Activated CD4-positive, alpha-beta T cell treated with anti-CD3 and anti-CD28 coated beads, Interleukin-2, amount 50 U/mL, for 16 hours (primary cell): ENCODE measurements around the gene KLHL14.
"Not testable (repeated sequence)": the region's sequence is repeated elsewhere in the genome, so short reads cannot be mapped to it uniquely, and the experiment has no call there.

Source experiments
- DNase-seq: peaks from one replicate; pipeline ENCODE4 v3.0.0-alpha.2; 2020

The KLHL14 gene

GRCh38 chr18:32714571-32715148, 58.2 kb downstream of the KLHL14 start:
- peak; percentile 53 for DNase-seq

GRCh38 chr18:32712860-32713259, 60.0 kb downstream of the KLHL14 start:
- no peak for DNase-seq

GRCh38 chr18:32711862-32712261, 61.0 kb downstream of the KLHL14 start:
- DNase-seq, result no peak

GRCh38 chr18:32707586-32707985, 65.2 kb downstream of the KLHL14 start:
- DNase-seq, result no peak

GRCh38 chr18:32707147-32707546, 65.7 kb downstream of the KLHL14 start:
- DNase-seq, result no peak

GRCh38 chr18:32701313-32701712, 71.5 kb downstream of the KLHL14 start:
- DNase-seq, result no peak

- DNase-seq, result no peak
Observed at GRCh38 chr18:32698153-32698552, 74.7 kb downstream of the KLHL14 start.

- DNase-seq, result no peak
Observed at GRCh38 chr18:32696376-32696775, 76.4 kb downstream of the KLHL14 start.

- peak; percentile 9 for DNase-seq
Observed at GRCh38 chr18:32695534-32695933, 77.3 kb downstream of the KLHL14 start.

- no peak for DNase-seq
Observed at GRCh38 chr18:32688821-32689220, 84.0 kb downstream of the KLHL14 start.

- DNase-seq, result no peak
Observed at GRCh38 chr18:32684940-32685339, 87.9 kb downstream of the KLHL14 start.

GRCh38 chr18:32684096-32684495, 88.7 kb downstream of the KLHL14 start:
- no peak for DNase-seq

- DNase-seq, result no peak
Observed at GRCh38 chr18:32683044-32683443, 89.8 kb downstream of the KLHL14 start.

GRCh38 chr18:32677578-32677977, 95.2 kb downstream of the KLHL14 start:
- no peak for DNase-seq

- no peak for DNase-seq
Observed at GRCh38 chr18:32674491-32674890, 98.3 kb downstream of the KLHL14 start.

GRCh38 chr18:32672398-32672797, 100.4 kb downstream of the KLHL14 start:
- DNase-seq, result no peak

- DNase-seq, result no peak
Observed at GRCh38 chr18:32670727-32671126, 102.1 kb downstream of the KLHL14 start.

- DNase-seq, result no peak
Observed at GRCh38 chr18:32669549-32670165, 103.2 kb downstream of the KLHL14 start.

GRCh38 chr18:32668956-32669355, 103.9 kb downstream of the KLHL14 start:
- no peak for DNase-seq

- DNase-seq, result peak; percentile 37
Observed at GRCh38 chr18:32661486-32662299, 111.1 kb downstream of the KLHL14 start.

GRCh38 chr18:32654507-32654906, 118.3 kb downstream of the KLHL14 start:
- not testable (repeated sequence) for DNase-seq

- not testable (repeated sequence) for DNase-seq
Observed at GRCh38 chr18:32637659-32638058, 135.2 kb downstream of the KLHL14 start.

GRCh38 chr18:32637226-32637625, 135.6 kb downstream of the KLHL14 start:
- no peak for DNase-seq

GRCh38 chr18:32634876-32635431, 137.9 kb downstream of the KLHL14 start:
- DNase-seq, result no peak
